LoVo (cell line): ENCODE results near the gene TSEN54.
"Not testable (repeated sequence)": the region's sequence is repeated elsewhere in the genome, so short reads cannot be mapped to it uniquely, and the experiment has no call there.

Experiments used
- DNase-seq: peaks from one replicate; pipeline ENCODE4 v3.0.0-alpha.2; 2016; ENCODE audit warnings: low spot score

Gene TSEN54

GRCh38 chr17:75516255-75516618, at the start of gene TSEN54:
Gene TSEN54, plus strand, starts transcription at chr17:75516528. Its CDS starts 33 bp downstream, at chr17:75516561.
- DNase-seq = peak; percentile 92

GRCh38 chr17:75468291-75468754, 48.0 kb upstream of the TSEN54 start:
- DNase-seq = no peak

GRCh38 chr17:75468779-75469373, 47.5 kb upstream of the TSEN54 start:
- no peak for DNase-seq

GRCh38 chr17:75471207-75471606, 45.1 kb upstream of the TSEN54 start:
- DNase-seq = no peak

GRCh38 chr17:75472119-75472518, 44.2 kb upstream of the TSEN54 start:
- DNase-seq = no peak

GRCh38 chr17:75473246-75473645, 43.1 kb upstream of the TSEN54 start:
- no peak for DNase-seq

GRCh38 chr17:75474736-75475135, 41.6 kb upstream of the TSEN54 start:
- DNase-seq = no peak

- no peak for DNase-seq
Observed at GRCh38 chr17:75475144-75475835, 41.0 kb upstream of the TSEN54 start.

- DNase-seq = no peak
Observed at GRCh38 chr17:75475851-75476250, 40.5 kb upstream of the TSEN54 start.

GRCh38 chr17:75476271-75476671, 40.1 kb upstream of the TSEN54 start:
- DNase-seq = no peak

- DNase-seq = no peak
Observed at GRCh38 chr17:75476752-75477489, 39.4 kb upstream of the TSEN54 start.

- not testable (repeated sequence) for DNase-seq
Observed at GRCh38 chr17:75477490-75477862, 38.9 kb upstream of the TSEN54 start.

GRCh38 chr17:75478508-75478907, 37.8 kb upstream of the TSEN54 start:
- DNase-seq = no peak

GRCh38 chr17:75480281-75480680, 36.0 kb upstream of the TSEN54 start:
- DNase-seq = no peak

- no peak for DNase-seq
Observed at GRCh38 chr17:75481194-75482068, 34.9 kb upstream of the TSEN54 start.

GRCh38 chr17:75482098-75482942, 34.0 kb upstream of the TSEN54 start:
- no peak for DNase-seq

- no peak for DNase-seq
Observed at GRCh38 chr17:75485688-75486087, 30.6 kb upstream of the TSEN54 start.

GRCh38 chr17:75486151-75486550, 30.2 kb upstream of the TSEN54 start:
- DNase-seq = no peak

GRCh38 chr17:75486951-75487350, 29.4 kb upstream of the TSEN54 start:
- no peak for DNase-seq

- DNase-seq = no peak
Observed at GRCh38 chr17:75487351-75488070, 28.8 kb upstream of the TSEN54 start.
